SK-N-MC (cell line): ENCODE data around the gene RBPJ.

Experiments
- DNase-seq: peaks from one replicate; pipeline ENCODE4 v3.0.0-alpha.2; 2011; ENCODE audit warnings: low read depth, low spot score
- H3K27ac ChIP-seq: fragments of 200-600 bp; sonication (generic); 2 replicates; pipeline ENCODE4 v1.5.1; 2016; ENCODE audit warnings: mixed run types
- H3K36me3 ChIP-seq: fragments of 200-600 bp; sonication (generic); 2 replicates; pipeline ENCODE4 v1.6.1; 2017; ENCODE audit warnings: antibody characterized with exemption, low read length, mixed read lengths; ENCODE audit not compliant: insufficient read depth
- H3K4me3 ChIP-seq: fragments of 200-600 bp; sonication (generic); 2 replicates; pipeline ENCODE4 v1.5.1; 2016
- H3K9ac ChIP-seq: fragments of 200-600 bp; sonication (generic); 2 replicates; pipeline ENCODE4 v1.8.0; 2017; ENCODE audit warnings: mixed run types, mixed read lengths; ENCODE audit not compliant: insufficient read length
- H3K9me3 ChIP-seq: fragments of 200-600 bp; sonication (generic); 2 replicates; pipeline ENCODE4 v1.6.1; 2017; ENCODE audit warnings: low read depth, mild to moderate bottlenecking, antibody characterized with exemption, low read length, moderate library complexity, mixed read lengths
- EZH2 ChIP-seq: fragments of 200-600 bp; sonication (generic); IDR thresholded peaks from one replicate; pipeline ENCODE4 v1.6.1; 2017; ENCODE audit warnings: antibody characterized with exemption
- FOXP2 ChIP-seq: optimal IDR thresholded peaks from 2 replicates; pipeline ENCODE3; 2011; ENCODE audit warnings: mild to moderate bottlenecking, moderate library complexity; ENCODE audit not compliant: insufficient read depth; ENCODE audit errors: extremely low read length, control extremely low read depth
- POLR2AphosphoS5 ChIP-seq: IDR thresholded peaks from 2 replicates; pipeline ENCODE4 v1.6.1; 2012; ENCODE audit warnings: mild to moderate bottlenecking, low read depth, low read length, borderline replicate concordance

RBPJ gene

GRCh38 chr4:26342328-26343037 lies 21.7 kb downstream of the RBPJ start:
- TF ChIP-seq POLR2AphosphoS5 (no peak), FOXP2 (no peak), EZH2 (no peak)
- Histone ChIP-seq H3K9ac (no peak overlapping the region), H3K36me3 (no peaks in the 10 kb centered on the region), H3K9me3 (no peaks in the 10 kb centered on the region), H3K4me3 (no peak overlapping the region), H3K27ac (no peak overlapping the region)
- DNase-seq: no peak

GRCh38 chr4:26343038-26343398 lies 22.2 kb downstream of the RBPJ start:
- no peak for DNase-seq
- TF ChIP-seq EZH2: no peak
- Histone ChIP-seq H3K27ac (no peak overlapping the region), H3K4me3 (no peak overlapping the region), H3K9ac (no peak overlapping the region), H3K9me3 (no peaks in the 10 kb centered on the region), H3K36me3 (no peaks in the 10 kb centered on the region)

- DNase-seq: no peak
- H3K36me3 ChIP-seq: no peaks in the 10 kb centered on the region
- no peaks in the 10 kb centered on the region for H3K9me3 ChIP-seq
- no peak for TF ChIP-seq EZH2
- TF ChIP-seq FOXP2: no peak
- no peak for TF ChIP-seq POLR2AphosphoS5
- no peak overlapping the region for H3K27ac ChIP-seq
- H3K4me3 ChIP-seq: no peak overlapping the region
- H3K9ac ChIP-seq: no peak overlapping the region
Measured at GRCh38 chr4:26344901-26345564, 24.2 kb downstream of the RBPJ start.

GRCh38 chr4:26345565-26345938 lies 24.7 kb downstream of the RBPJ start:
- no peaks in the 10 kb centered on the region for H3K9me3 ChIP-seq
- H3K27ac ChIP-seq: no peak overlapping the region
- TF ChIP-seq FOXP2: no peak
- TF ChIP-seq EZH2: no peak
- no peak for TF ChIP-seq POLR2AphosphoS5
- DNase-seq: no peak
- H3K36me3 ChIP-seq: no peaks in the 10 kb centered on the region
- H3K4me3 ChIP-seq: no peak overlapping the region
- H3K9ac ChIP-seq: no peak overlapping the region

- Histone ChIP-seq H3K9ac (no peak overlapping the region), H3K4me3 (no peak overlapping the region), H3K9me3 (no peaks in the 10 kb centered on the region), H3K36me3 (no peaks in the 10 kb centered on the region), H3K27ac (no peak overlapping the region)
- DNase-seq: no peak
- no peak for TF ChIP-seq EZH2
- no peak for TF ChIP-seq POLR2AphosphoS5
- TF ChIP-seq FOXP2: no peak
Measured at GRCh38 chr4:26346203-26346620, 25.4 kb downstream of the RBPJ start.

GRCh38 chr4:26349496-26349895 lies 28.7 kb downstream of the RBPJ start:
- no peaks in the 10 kb centered on the region for H3K36me3 ChIP-seq
- H3K9me3 ChIP-seq: no peaks in the 10 kb centered on the region
- DNase-seq: no peak
- no peak overlapping the region for H3K9ac ChIP-seq
- H3K4me3 ChIP-seq: no peak overlapping the region
- no peak overlapping the region for H3K27ac ChIP-seq
- TF ChIP-seq POLR2AphosphoS5 (no peak), FOXP2 (no peak), EZH2 (no peak)

GRCh38 chr4:26351685-26352084 lies 30.9 kb downstream of the RBPJ start:
- Histone ChIP-seq H3K27ac (no peak overlapping the region), H3K9ac (no peak overlapping the region), H3K4me3 (no peak overlapping the region), H3K36me3 (no peaks in the 10 kb centered on the region), H3K9me3 (no peaks in the 10 kb centered on the region)
- DNase-seq: no peak
- no peak for TF ChIP-seq EZH2
- TF ChIP-seq POLR2AphosphoS5: no peak
- TF ChIP-seq FOXP2: no peak

GRCh38 chr4:26354491-26354890 lies 33.7 kb downstream of the RBPJ start:
- TF ChIP-seq POLR2AphosphoS5 (no peak), EZH2 (no peak), FOXP2 (no peak)
- Histone ChIP-seq H3K36me3 (no peaks in the 10 kb centered on the region), H3K27ac (no peak overlapping the region), H3K9ac (no peak overlapping the region), H3K9me3 (no peaks in the 10 kb centered on the region), H3K4me3 (no peak overlapping the region)
- DNase-seq: no peak
